Keratinocyte (primary cell): Measurements from ENCODE around the gene ADAM19. TPM values are rescaled to one million over a fixed set of nuclear protein-coding genes. Genes with fewer than 3 reads are reported as not detected.

Experiments
- DNase-seq: peaks from one replicate; pipeline ENCODE4 v3.0.0-alpha.2; 2011; ENCODE audit warnings: low read depth, missing footprints, low spot score
- FAIRE-seq: peaks from 2 replicates; lab custom pipeline; 2011; peaks lifted over from hg19 to GRCh38; lab: Jason Lieb, UNC
- H2AFZ ChIP-seq: 2 replicates; pipeline ENCODE4 v1.6.0; 2012; ENCODE audit warnings: low read length, control low read depth, inconsistent platforms; ENCODE audit not compliant: control insufficient read depth
- H3K27ac ChIP-seq: 2 replicates; pipeline ENCODE4 v1.5.1; 2011; ENCODE audit warnings: low read length; ENCODE audit not compliant: control insufficient read depth, insufficient read depth
- H3K27me3 ChIP-seq: 3 replicates; pipeline ENCODE4 v1.6.0; 2011; ENCODE audit warnings: low read length; ENCODE audit not compliant: control insufficient read depth, insufficient read depth; ENCODE audit errors: extremely low read depth
- H3K36me3 ChIP-seq, 2 experiments: 2 replicates in 1 of 2; 3 replicates in 1 of 2; pipeline ENCODE4 v1.5.1; 2011; ENCODE audit warnings: low read length in 2 of 2, mild to moderate bottlenecking in 1 of 2; ENCODE audit not compliant: control insufficient read depth in 2 of 2, insufficient read depth in 2 of 2; ENCODE audit errors: extremely low read depth in 1 of 2
- H3K4me1 ChIP-seq: 3 replicates; pipeline ENCODE4 v1.5.1; 2011; ENCODE audit warnings: low read length; ENCODE audit not compliant: control insufficient read depth, insufficient read depth; ENCODE audit errors: extremely low read depth
- H3K4me2 ChIP-seq: 3 replicates; pipeline ENCODE4 v1.6.0; 2011; ENCODE audit warnings: low read depth, low read length; ENCODE audit not compliant: control insufficient read depth, insufficient read depth; ENCODE audit errors: extremely low read depth
- H3K4me3 ChIP-seq, 3 experiments: fragments of 200-600 bp in 1 of 3; sonication (generic) in 1 of 3; 2 replicates in 2 of 3; 3 replicates in 1 of 3; pipeline ENCODE4 v1.5.1; 2011 to 2016; ENCODE audit warnings: low read length in 3 of 3, mild to moderate bottlenecking in 3 of 3, control low read depth in 2 of 3, inconsistent platforms in 1 of 3, low read depth in 1 of 3, mixed read lengths in 1 of 3, mixed run types in 1 of 3, moderate library complexity in 1 of 3; ENCODE audit not compliant: control insufficient read depth in 2 of 3, insufficient read depth in 2 of 3; ENCODE audit errors: extremely low read depth in 1 of 3
- H3K79me2 ChIP-seq: 2 replicates; pipeline ENCODE4 v1.6.0; 2012; ENCODE audit warnings: low read length; ENCODE audit not compliant: control insufficient read depth, insufficient read depth
- H3K9ac ChIP-seq: 3 replicates; pipeline ENCODE4 v1.6.0; 2011; ENCODE audit warnings: low read length; ENCODE audit not compliant: control insufficient read depth, insufficient read depth; ENCODE audit errors: extremely low read depth
- H3K9me1 ChIP-seq: 3 replicates; pipeline ENCODE4 v1.6.0; 2011; ENCODE audit warnings: low read length; ENCODE audit not compliant: control insufficient read depth, insufficient read depth; ENCODE audit errors: extremely low read depth
- H3K9me3 ChIP-seq: 2 replicates; pipeline ENCODE4 v1.5.1; 2012; ENCODE audit warnings: low read depth, low read length; ENCODE audit not compliant: control insufficient read depth
- H4K20me1 ChIP-seq: 3 replicates; pipeline ENCODE4 v1.6.0; 2011; ENCODE audit warnings: low read length; ENCODE audit not compliant: control insufficient read depth, insufficient read depth; ENCODE audit errors: extremely low read depth
- EZH2 ChIP-seq: IDR thresholded peaks from one replicate; pipeline ENCODE4 v1.6.1; 2012; ENCODE audit warnings: inconsistent platforms, mild to moderate bottlenecking, low read length, moderate library complexity
- dilution Hi-C: fragments of 300-500 bp; cut with MboI; formaldehyde crosslinking; loops from one replicate; pipeline ENCODE4 v1.7.0; 2020; ENCODE audit warnings: low sequenced_read_pairs; ENCODE audit not compliant: extremely low pct_ligation_motif_present
- polyA plus RNA-seq, 5 experiments: library from polyadenylated mRNA; depleted of rRNA in 3 of 5; stranded (reverse) in 3 of 5; stranded (forward) in 1 of 5; unstranded in 1 of 5; fragments of >200 nt; gene quantifications; 1 replicate in 1 of 5; 2 replicates in 3 of 5; 3 replicates in 1 of 5; pipeline versions ENCODE4 v1.2.1 to v1.2.3, GENCODE V29; 2011 to 2012; ENCODE audit warnings: missing spikeins in 2 of 5, low read depth in 1 of 5, low replicate concordance in 1 of 5
- TF ChIP-seq, protein P1 (sequence below), 3 experiments: IDR thresholded peaks in 1 of 3; conservative IDR thresholded peaks in 1 of 3; optimal IDR thresholded peaks in 1 of 3; 2 replicates in 2 of 3; 3 replicates in 1 of 3; pipeline versions ENCODE3 to v1.5.1; 2011; ENCODE audit warnings: low read length in 3 of 3, mild to moderate bottlenecking in 3 of 3, moderate library complexity in 2 of 3, control low read depth in 1 of 3, inconsistent platforms in 1 of 3; ENCODE audit not compliant: insufficient read depth in 2 of 3; ENCODE audit errors: extremely low read depth in 1 of 3

Gene ADAM19
- polyA plus RNA-seq, 1 donor (not counting 4 experiments of a cell fraction or from before 2014, with no cell fraction given) = 22.7 TPM

DNA sequence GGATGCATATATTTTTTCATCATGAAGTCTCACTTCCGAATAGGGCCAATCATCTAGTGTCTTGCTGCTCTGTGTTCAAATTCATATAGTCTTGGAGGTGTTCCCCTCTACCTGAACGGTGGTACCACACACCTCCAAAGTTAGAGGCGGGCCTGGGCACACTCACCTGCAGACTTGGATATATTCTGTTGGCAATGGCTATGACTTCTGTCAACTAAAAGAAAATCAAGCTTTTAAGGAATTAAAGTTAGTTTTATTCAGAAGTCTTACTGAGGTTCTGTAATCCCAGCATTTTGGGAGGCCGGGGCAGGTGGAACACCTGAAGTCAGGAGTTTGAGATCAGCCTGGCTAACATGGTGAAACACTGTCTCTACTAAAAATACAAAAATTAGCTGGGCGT, 118.2 kb downstream of the ADAM19 start:
- Histone ChIP-seq H3K9me1 (no peaks in the 10 kb centered on the region), H3K4me1 (peaks cover 17% of the 10 kb centered on the region), H3K9me3 (no peaks in the 10 kb centered on the region), H3K27me3 (no peaks in the 10 kb centered on the region), H3K36me3 (no peaks in the 10 kb centered on the region), H3K4me3 (no peak overlapping the region), H3K79me2 (no peaks in the 10 kb centered on the region), H4K20me1 (no peaks in the 10 kb centered on the region), H3K27ac (no peak overlapping the region), H3K4me2 (no peak overlapping the region), H3K9ac (no peak overlapping the region), H2AFZ (no peak overlapping the region)
- FAIRE-seq (no peak), DNase-seq (no peak)
- TF ChIP-seq, protein P1, sequence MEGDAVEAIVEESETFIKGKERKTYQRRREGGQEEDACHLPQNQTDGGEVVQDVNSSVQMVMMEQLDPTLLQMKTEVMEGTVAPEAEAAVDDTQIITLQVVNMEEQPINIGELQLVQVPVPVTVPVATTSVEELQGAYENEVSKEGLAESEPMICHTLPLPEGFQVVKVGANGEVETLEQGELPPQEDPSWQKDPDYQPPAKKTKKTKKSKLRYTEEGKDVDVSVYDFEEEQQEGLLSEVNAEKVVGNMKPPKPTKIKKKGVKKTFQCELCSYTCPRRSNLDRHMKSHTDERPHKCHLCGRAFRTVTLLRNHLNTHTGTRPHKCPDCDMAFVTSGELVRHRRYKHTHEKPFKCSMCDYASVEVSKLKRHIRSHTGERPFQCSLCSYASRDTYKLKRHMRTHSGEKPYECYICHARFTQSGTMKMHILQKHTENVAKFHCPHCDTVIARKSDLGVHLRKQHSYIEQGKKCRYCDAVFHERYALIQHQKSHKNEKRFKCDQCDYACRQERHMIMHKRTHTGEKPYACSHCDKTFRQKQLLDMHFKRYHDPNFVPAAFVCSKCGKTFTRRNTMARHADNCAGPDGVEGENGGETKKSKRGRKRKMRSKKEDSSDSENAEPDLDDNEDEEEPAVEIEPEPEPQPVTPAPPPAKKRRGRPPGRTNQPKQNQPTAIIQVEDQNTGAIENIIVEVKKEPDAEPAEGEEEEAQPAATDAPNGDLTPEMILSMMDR (optimal IDR thresholded peaks at IDR 0.05 in 1 of 3, IDR thresholded peaks at IDR 0.05 in 1 of 3, conservative IDR thresholded peaks at IDR 0.05 in 1 of 3; ENCODE audit: extremely low read depth in 1 of 3, insufficient read depth in 2 of 3, low read length in 3 of 3) = no peak
- no peak for TF ChIP-seq EZH2
- dilution Hi-C loops = no loop called here

- Histone ChIP-seq H3K79me2 (no peaks in the 10 kb centered on the region), H3K36me3 (no peaks in the 10 kb centered on the region), H3K27ac (no peak overlapping the region), H3K4me2 (no peak overlapping the region), H3K9ac (no peak overlapping the region), H4K20me1 (no peaks in the 10 kb centered on the region), H3K9me1 (no peaks in the 10 kb centered on the region), H3K27me3 (no peaks in the 10 kb centered on the region), H3K9me3 (no peaks in the 10 kb centered on the region), H3K4me3 (no peak overlapping the region), H3K4me1 (peaks cover 6% of the 10 kb centered on the region), H2AFZ (no peak overlapping the region)
- no peak for FAIRE-seq
- dilution Hi-C loops = no loop called here
- no peak for DNase-seq
- no peak for TF ChIP-seq EZH2
- TF ChIP-seq, protein P1 (optimal IDR thresholded peaks at IDR 0.05 in 1 of 3, IDR thresholded peaks at IDR 0.05 in 1 of 3, conservative IDR thresholded peaks at IDR 0.05 in 1 of 3; ENCODE audit: extremely low read depth in 1 of 3, insufficient read depth in 2 of 3, low read length in 3 of 3) = no peak
These were observed 119.3 kb downstream of the ADAM19 start for GRCh38 chr5:157456301-157456700.
